ENCODE measurements around the gene ZFYVE26.
"Not testable (repeated sequence)": the region's sequence is repeated elsewhere in the genome, so short reads cannot be mapped to it uniquely, and the experiment has no call there.

The ZFYVE26 gene

DNA sequence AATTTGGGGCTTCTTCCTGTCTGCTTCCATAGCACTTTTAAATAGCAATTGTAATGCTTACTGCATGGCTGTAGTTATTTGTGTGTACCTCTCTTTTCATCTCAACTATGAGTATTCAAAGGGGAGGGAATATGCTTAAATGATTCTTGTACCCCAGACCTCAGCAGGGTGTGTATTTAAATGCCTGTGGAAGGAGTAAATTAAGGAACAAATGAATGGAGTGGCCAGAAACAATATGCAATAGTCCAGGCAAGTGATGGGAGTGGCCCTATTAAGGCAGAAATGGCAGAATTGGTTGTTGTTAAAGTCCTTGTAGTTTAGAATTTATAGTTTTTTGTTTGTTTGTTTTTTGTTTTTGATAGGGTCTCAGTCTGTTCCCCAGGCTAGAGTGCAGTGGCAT is 4.7 kb upstream of the ZFYVE26 start:
- Mint-ChIP-seq H3K27me3 (no peaks in the 10 kb centered on the region), H3K4me3 (peak overlapping the region; percentile 97 to 98), H3K27ac (no peak overlapping the region), H3K4me1 (peaks cover 28% of the 10 kb centered on the region), H3K9me3 (no peaks in the 10 kb centered on the region)
- no peak for ATAC-seq
- no peak for DNase-seq

DNA sequence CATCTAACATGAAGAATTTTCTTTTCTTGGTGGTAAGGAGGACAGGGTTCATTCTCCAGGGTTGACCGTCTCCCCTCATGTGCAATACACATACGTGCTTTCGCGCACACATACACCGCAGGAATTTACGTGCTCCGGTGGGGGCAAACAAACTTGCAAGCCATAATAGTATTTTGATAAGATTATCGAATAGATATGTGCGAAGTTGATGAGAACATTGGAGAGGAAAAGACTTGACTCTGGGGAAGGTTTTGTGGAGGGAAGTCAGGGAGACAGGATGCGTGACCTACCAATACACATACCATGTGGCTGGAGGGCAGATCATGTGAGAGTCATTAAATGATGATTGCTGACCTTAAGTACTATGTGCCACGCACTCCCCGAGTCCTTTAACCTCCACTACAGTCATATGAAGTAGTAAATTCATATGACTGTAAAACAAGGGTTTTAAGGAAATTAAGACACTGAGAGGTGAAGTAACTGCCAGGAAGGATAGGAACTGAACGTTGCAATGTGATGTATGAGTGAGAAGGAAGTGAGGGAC is 4.1 kb upstream of the ZFYVE26 start:
- peak overlapping the region; percentile 97 to 98 for H3K27ac Mint-ChIP-seq
- peak overlapping the region; percentile 97 to 98 for H3K4me3 Mint-ChIP-seq
- peaks cover 33% of the 10 kb centered on the region for H3K4me1 Mint-ChIP-seq
- no peak for DNase-seq
- no peaks in the 10 kb centered on the region for H3K9me3 Mint-ChIP-seq
- H3K27me3 Mint-ChIP-seq = no peaks in the 10 kb centered on the region
- ATAC-seq = peak; percentile 37

DNA sequence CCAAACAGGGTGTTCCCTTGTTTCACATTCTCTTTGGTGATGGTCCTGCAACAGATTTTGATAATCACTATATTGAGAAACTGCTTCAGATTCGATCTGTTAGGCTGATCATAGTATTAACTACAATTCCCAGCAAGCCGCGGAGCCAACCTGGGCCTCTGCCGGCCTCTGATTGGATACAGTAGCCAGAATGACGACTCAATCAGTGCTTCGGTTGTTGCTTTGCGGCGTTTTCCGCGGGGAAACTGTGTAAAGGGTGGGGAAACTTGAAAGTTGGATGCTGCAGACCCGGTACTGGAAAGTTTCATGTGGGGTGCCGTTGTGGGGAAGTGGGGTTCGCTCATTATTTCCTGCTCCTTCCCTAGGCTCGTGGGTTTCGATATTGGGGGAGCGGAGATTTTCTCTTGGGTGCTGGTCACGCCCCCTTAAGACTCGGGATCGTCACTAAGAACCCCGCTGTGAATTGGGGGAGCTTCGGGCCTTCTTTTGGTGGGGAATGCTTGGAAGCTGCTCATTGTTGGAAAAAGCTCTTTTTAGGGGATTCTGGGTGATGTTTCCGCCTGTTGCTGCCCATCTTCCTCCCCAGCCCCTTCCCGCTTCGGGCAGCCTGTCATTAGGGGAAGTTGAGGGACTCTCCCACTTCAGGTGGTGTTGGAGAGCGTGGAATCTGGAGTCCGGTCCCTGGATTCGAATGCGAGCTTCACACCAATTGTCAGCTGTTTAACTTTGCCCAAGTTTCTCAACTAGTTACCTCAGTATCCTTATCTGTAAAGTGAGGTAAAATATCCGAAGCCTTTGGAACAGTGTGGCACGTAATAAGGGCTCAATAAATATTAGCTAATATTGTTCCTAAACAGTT is 3.4 kb upstream of the ZFYVE26 start, which contains the start of gene RAD51B:
Gene RAD51B, plus strand, starts transcription at position 217 of the 859 bp plus-strand sequence.
- DNase-seq = peak; percentile 77 to 86

DNA sequence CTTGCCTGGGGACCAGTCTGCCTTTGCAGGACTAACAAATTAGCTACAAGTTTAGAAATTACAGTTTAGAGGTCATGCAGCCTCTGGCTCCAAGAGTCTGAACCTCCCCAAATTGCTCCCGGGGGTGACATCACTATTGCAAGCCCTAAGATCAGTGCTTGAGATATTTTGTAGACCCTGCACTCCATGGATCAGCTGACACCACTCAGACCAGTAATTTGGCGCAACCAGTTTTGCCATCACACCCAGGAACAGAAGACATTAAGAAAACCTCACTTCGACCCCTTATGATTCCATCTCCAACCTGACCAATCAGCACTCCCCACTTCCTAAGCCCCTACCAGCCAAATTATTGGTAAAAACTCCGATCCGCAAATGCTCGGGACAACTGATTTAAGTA is 2.1 kb upstream of the ZFYVE26 start:
- H3K4me1 Mint-ChIP-seq = peaks cover 48% of the 10 kb centered on the region
- not testable (repeated sequence) for DNase-seq, H3K27me3 Mint-ChIP-seq, ATAC-seq, H3K9me3 Mint-ChIP-seq, H3K27ac Mint-ChIP-seq
- H3K4me3 Mint-ChIP-seq = peak overlapping the region; percentile 97 to 98

More for the DNA sequence above, 3.4 kb upstream of the ZFYVE26 start, which contains the start of gene RAD51B:
- Mint-ChIP-seq H3K27ac (peak within 1 kb of the TSS; percentile 97 to 98), H3K4me1 (peaks cover 40% of the 10 kb centered on the region), H3K4me3 (peak within 1 kb of the TSS; percentile 97 to 98), H3K9me3 (no peaks in the 10 kb centered on the region), H3K27me3 (no peaks in the 10 kb centered on the region)
- ATAC-seq = peak; percentile 87

DNA sequence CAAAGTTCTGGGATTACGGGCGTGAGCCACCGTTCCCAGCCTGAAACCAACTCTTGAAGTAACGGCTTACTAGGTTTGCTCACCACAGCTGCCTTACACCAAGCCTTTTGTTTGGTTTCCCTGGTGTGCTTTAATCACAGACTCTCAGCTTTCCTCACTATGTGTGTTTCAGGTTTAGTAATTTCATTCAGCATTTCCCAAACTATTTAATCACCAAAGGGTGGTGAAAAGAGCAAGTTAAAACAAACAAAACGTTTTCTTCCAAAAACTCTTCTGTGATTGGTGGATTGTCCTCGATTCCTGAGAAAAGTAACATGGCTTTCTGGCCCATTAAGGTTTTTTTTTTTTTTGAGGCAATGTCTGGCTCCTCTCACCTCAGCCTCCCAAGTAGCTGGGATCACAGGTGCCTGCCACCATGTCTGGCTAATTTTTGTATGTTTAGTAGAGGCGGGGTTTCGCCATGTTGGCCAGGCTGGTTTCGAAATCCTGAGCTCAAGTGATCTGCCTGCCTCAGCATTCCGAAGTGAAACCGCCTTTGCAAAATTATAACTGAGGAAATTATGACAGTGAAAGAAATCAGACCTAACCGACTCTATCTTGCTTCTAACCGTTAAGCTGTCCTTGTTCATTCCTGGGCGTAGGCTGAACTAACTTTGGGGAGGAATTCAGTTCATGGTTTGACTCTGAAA is 1.5 kb upstream of the ZFYVE26 start:
- peaks cover 48% of the 10 kb centered on the region for H3K4me1 Mint-ChIP-seq
- no peaks in the 10 kb centered on the region for H3K27me3 Mint-ChIP-seq
- DNase-seq (no peak), ATAC-seq (no peak)
- H3K4me3 Mint-ChIP-seq = peak overlapping the region in 1 of 2 donors; percentile 97
- H3K9me3 Mint-ChIP-seq = no peaks in the 10 kb centered on the region
- H3K27ac Mint-ChIP-seq = no peak overlapping the region

DNA sequence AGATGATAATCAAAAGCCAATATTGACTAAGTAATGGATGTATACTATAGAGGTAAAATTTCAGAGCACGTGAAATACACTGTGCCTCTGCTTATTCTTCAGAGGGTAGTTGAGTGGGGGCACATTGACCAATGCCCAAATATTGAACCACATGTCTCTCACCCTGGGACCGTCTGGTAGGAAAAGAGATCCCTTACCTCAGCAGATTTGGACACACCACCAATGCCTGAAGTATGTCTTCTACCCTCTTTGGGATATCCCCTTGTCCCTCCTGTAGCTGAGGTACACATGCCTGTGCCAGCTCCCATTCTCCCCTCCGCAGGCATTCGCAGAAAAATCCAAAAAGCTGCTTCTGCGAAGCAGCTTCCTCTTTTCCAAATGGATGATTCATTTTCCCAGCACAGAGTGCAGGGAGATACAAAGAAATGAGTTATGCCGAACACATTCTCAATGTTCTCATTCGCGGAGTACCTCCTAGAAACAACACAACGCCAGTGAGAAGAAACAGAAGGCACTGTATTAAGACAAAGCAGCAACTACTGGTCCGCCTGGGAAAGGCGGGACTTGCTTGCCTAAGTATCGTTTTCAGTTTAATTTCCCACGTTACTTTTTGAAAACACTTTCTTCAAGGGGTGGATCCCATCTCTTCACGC is 691 bp downstream of the ZFYVE26 start:
- Mint-ChIP-seq H3K4me3 (peak overlapping the region; percentile 88 to 94), H3K9me3 (no peaks in the 10 kb centered on the region), H3K4me1 (peaks cover 39% of the 10 kb centered on the region), H3K27me3 (no peaks in the 10 kb centered on the region), H3K27ac (peak overlapping the region; percentile 91 to 98)
- ATAC-seq = no peak
- no peak for DNase-seq

DNA sequence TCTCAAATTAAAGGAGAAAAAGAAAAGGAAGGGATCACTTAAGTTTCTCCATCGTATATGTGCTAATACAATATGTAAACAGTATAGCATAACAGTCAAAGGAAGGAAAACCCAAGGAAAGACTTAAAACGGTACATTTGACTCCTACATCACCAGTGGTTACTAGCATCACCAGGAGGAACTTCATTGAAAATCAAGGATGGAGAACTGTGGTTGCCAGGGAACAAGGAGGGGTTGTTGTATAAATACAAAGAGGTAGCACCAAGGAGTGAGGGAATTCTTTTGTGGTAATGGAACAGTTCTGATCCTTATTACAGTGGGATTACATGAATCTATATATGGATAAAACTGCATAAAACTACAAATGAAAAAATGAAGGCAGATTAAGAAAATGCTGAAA is 1.6 kb downstream of the ZFYVE26 start:
- peak overlapping the region; percentile 88 to 94 for H3K4me3 Mint-ChIP-seq
- H3K27ac Mint-ChIP-seq = peak overlapping the region in 1 of 2 donors; percentile 75
- no peaks in the 10 kb centered on the region for H3K9me3 Mint-ChIP-seq
- no peak for DNase-seq
- ATAC-seq = no peak
- H3K27me3 Mint-ChIP-seq = no peaks in the 10 kb centered on the region
- peaks cover 33% of the 10 kb centered on the region for H3K4me1 Mint-ChIP-seq

DNA sequence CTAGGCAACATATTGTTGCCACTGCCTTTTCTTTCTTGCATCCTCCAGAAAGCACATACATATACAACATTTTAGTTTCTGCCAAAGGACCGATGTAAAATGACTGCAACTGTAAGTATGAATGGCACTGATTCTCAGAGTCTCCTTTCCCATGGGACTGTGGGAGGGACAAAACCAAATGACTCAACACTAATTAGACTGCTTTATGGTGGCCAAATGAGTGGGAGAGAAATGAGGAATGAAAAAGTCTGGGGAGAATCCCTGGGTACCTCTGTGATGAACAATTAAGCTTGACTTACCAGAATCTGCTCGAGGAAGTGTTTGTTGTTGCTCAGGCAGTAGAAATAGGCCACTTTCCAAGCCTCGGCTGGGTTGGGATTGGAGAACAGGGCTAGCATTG is 10.1 kb downstream of the ZFYVE26 start:
- ATAC-seq (no peak), DNase-seq (no peak)
- Mint-ChIP-seq H3K27me3 (no peaks in the 10 kb centered on the region), H3K9me3 (no peaks in the 10 kb centered on the region), H3K4me3 (no peak overlapping the region), H3K27ac (no peak overlapping the region), H3K4me1 (no peaks in the 10 kb centered on the region)

DNA sequence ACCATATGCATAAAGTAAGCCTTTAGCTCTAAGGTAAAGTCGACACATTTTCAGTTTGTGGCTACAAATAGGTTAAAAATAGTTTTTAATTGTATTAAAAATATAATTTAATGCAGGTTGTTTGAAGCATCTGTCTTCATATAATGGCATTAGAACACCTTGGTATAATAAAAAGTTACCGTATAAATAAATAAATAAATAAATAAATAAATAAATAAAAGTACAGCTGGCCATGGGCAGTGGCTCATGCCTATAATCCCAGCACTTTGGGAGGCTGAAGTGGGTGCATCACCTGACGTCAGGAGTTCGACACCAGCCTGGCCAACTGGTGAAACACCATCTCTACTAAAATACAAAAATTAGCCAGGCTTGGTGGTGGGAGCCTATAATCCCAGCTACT is 15.6 kb downstream of the ZFYVE26 start:
- no peaks in the 10 kb centered on the region for H3K27me3 Mint-ChIP-seq
- no peak for ATAC-seq
- H3K4me3 Mint-ChIP-seq = no peak overlapping the region

DNA sequence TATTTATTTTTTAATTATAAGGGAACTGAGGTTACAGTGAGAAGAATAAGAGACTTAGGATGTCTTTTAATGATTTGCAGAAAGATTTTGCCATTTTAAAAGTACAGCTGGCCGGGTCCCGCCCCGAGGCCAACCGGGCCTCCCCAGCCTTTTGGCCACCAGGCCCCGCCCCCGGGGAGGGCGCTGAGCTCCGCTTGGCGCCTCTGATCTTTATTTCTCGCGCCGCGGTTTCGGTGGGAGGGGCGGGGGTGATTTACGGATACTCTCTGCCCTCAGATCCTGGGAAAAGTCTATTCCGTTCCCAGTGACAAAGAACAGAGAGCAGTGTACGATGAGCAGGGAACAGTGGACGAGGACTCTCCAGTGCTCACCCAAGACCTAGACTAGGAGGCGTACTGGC is 17.7 kb downstream of the ZFYVE26 start:
- no peaks in the 10 kb centered on the region for H3K9me3 Mint-ChIP-seq
- H3K4me1 Mint-ChIP-seq = no peaks in the 10 kb centered on the region
- ATAC-seq (no peak), DNase-seq (no peak)
- no peaks in the 10 kb centered on the region for H3K27me3 Mint-ChIP-seq
- H3K27ac Mint-ChIP-seq = no peak overlapping the region
- H3K4me3 Mint-ChIP-seq = no peak overlapping the region

More for the DNA sequence above, 15.6 kb downstream of the ZFYVE26 start:
- no peaks in the 10 kb centered on the region for H3K4me1 Mint-ChIP-seq
- DNase-seq = no peak
- H3K27ac Mint-ChIP-seq = no peak overlapping the region
- no peaks in the 10 kb centered on the region for H3K9me3 Mint-ChIP-seq

DNA sequence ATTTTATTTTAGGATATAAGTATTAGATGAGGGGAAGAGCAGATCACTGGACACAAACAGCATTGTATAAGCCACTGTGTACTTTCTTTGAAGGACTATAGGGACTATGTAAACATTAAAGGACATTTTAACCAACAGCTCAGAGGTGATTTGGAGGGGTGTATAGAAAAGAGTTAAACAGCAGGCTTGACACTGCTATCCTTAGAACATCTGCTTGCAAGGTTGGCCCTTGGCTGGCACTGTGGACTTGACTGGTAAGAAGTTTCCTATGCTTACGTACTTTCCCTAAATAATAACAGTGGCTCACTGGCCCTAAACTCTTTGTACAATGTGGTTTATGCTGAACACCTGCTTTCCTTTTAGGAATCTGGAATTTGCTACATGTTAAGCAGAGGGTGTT is 28.7 kb downstream of the ZFYVE26 start:
- Mint-ChIP-seq H3K27me3 (no peaks in the 10 kb centered on the region), H3K27ac (peak overlapping the region in 1 of 2 donors; percentile 64), H3K4me1 (no peaks in the 10 kb centered on the region), H3K4me3 (no peak overlapping the region), H3K9me3 (no peaks in the 10 kb centered on the region)
- DNase-seq = no peak
- ATAC-seq = no peak

DNA sequence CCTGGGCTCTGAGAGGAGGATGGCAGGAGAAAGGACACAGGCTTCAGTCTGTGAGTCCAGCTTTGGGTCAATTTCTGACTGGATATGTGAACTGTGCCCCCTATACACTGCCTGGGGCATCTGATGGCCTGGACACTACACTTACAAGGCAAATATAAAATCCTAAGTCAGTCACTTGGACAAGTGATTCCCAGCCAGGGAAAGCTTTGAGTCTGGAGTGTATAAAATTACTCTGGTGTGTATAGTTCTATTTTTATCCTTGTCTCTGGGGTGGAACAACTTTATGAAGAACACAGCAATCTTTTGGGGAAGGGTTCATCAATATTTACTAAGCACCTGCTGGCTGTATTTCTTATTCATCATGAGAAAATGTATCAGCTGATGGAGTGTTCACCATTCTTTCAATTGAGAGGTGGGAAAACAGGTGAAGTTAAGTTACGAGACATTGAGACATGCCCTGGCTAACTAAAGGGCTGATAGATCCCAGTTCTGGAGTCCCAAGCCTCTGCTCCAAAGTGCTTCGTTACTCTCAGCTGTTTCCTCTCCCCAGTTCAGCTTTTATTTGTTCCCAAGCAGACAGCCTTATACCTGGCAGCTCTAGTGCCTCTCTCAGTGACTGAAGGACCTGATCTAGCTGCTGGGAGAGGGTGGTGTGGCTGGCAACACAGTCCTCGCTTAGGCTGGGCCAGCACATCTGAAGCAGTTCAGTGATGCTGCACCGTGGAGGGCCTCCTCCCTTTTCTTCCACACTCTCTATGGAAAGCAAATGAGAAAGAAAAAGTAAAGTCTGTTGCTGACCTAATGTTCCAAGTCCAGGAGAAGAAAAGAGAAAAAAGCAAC is 30.9 kb downstream of the ZFYVE26 start:
- H3K9me3 Mint-ChIP-seq = no peaks in the 10 kb centered on the region
- no peaks in the 10 kb centered on the region for H3K4me1 Mint-ChIP-seq
- no peak for DNase-seq
- no peak overlapping the region for H3K4me3 Mint-ChIP-seq
- H3K27me3 Mint-ChIP-seq = no peaks in the 10 kb centered on the region
- ATAC-seq = no peak
- peak overlapping the region in 1 of 2 donors; percentile 45 for H3K27ac Mint-ChIP-seq

DNA sequence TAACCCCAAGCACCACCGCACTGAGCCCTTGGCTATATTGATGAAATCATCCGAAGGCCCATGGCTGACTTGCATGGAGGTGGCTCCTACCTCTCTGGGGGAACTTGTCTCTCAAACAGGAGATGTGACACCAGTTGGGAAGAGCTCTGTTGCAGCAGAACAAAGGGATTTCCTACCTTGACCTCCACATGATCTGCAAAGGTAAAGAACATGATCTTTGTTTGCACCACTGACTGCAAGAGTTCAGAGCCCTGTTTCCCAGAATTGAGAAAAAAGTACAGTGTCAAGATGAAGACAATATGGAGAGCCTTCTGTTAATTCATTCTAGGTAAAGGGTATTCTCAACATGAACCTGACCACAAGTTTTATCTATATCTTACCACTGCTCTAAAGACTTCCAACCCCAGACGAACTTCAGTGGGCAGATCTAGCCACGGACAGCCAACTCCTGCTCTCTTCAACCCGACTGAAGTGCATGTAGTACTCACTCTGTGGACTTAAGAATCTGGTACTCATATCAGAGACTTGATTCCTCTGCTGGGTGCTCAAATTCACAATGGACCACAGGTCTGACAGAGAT is 32.1 kb downstream of the ZFYVE26 start:
- no peak overlapping the region for H3K4me3 Mint-ChIP-seq
- no peaks in the 10 kb centered on the region for H3K9me3 Mint-ChIP-seq
- no peaks in the 10 kb centered on the region for H3K4me1 Mint-ChIP-seq
- no peak overlapping the region for H3K27ac Mint-ChIP-seq
- DNase-seq (no peak), ATAC-seq (no peak)
- no peaks in the 10 kb centered on the region for H3K27me3 Mint-ChIP-seq

DNA sequence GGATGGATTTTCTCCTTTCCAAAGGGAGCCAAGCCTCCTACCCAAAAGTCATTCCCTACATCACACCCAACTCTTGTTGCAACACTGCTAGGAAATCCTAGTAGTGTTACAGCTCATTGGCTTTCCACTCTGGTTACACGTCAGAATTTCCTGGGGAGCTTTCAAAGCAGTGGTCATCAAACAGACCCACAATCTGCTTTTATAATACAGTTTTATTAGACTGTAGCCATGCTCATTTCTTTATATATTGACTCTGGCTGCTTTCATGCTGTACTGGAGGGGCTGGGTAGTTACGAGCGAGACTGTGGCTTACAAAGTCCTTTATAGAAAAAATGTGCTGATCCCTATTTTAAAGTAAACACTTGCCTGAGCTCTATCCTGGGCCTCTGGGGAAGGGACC is 34.3 kb downstream of the ZFYVE26 start:
- Mint-ChIP-seq H3K27ac (no peak overlapping the region), H3K4me1 (no peaks in the 10 kb centered on the region), H3K27me3 (no peaks in the 10 kb centered on the region), H3K4me3 (no peak overlapping the region), H3K9me3 (no peaks in the 10 kb centered on the region)
- ATAC-seq (no peak), DNase-seq (no peak)
